Vagina (tissue), 2 donors: ENCODE data around the gene MRGPRF. TPM values are rescaled to one million over a fixed set of nuclear protein-coding genes. Genes with fewer than 3 reads are reported as not detected.

Experiments used
- DNase-seq, 2 donors: peaks; one replicate each; pipeline ENCODE4 v3.0.0-alpha.2; 2017; ENCODE audit errors: extremely low spot score in 2 of 2
- H3K27ac ChIP-seq: fragments of 200-600 bp; sonication (generic); one replicate; pipeline ENCODE4 v1.5.1; 2019
- H3K27me3 ChIP-seq: fragments of 200-600 bp; sonication (generic); one replicate; pipeline ENCODE4 v1.5.1; 2019
- H3K36me3 ChIP-seq, 2 donors: fragments of 200-600 bp; sonication (generic); one replicate each; pipeline ENCODE4 v1.5.1; 2017 to 2019
- H3K4me1 ChIP-seq: fragments of 200-600 bp; sonication (generic); one replicate; pipeline ENCODE4 v1.5.1; 2019
- H3K4me3 ChIP-seq, 2 donors: fragments of 200-600 bp; sonication (generic); 1 replicate in 1 of 2; 2 replicates in 1 of 2; pipeline ENCODE4 v1.5.1; 2016 to 2019
- H3K9me3 ChIP-seq: fragments of 200-600 bp; sonication (generic); one replicate; pipeline ENCODE4 v1.5.1; 2019
- POLR2A ChIP-seq, 2 donors: fragments of 450-650 bp; IDR thresholded peaks; one replicate each; pipeline ENCODE4 v1.6.1; 2017; ENCODE audit warnings: antibody characterized with exemption in 2 of 2, mild to moderate bottlenecking in 2 of 2, moderate library complexity in 2 of 2
- POLR2AphosphoS5 ChIP-seq, 2 donors: sonication (generic); formaldehyde crosslinking; IDR thresholded peaks; one replicate each; pipeline ENCODE4 v1.9.0; 2017; ENCODE audit warnings: antibody characterized with exemption in 2 of 2, mild to moderate bottlenecking in 2 of 2, low read depth in 1 of 2; ENCODE audit not compliant: insufficient read depth in 1 of 2
- intact Hi-C: fragments of 100-400 bp; cut with DNase I; formaldehyde crosslinking; loops from one replicate; pipeline ENCODE4 v1.15.1; 2023
- total RNA-seq: library from RNA; depleted of rRNA; stranded (reverse); fragments of >200 nt; gene quantifications from one replicate; pipeline ENCODE4 v1.2.3, GENCODE V29; 2016
- TF ChIP-seq, protein P1 (sequence below), 3 experiments: fragments of 450-650 bp in 2 of 3; fragments of 200-600 bp in 1 of 3; sonication (generic) in 1 of 3; IDR thresholded peaks; one replicate each; pipeline ENCODE4 v1.5.1; 2017 to 2019; ENCODE audit warnings: antibody characterized with exemption in 3 of 3, mild to moderate bottlenecking in 2 of 3, moderate library complexity in 2 of 3

The MRGPRF gene
- total RNA-seq, 1 donor from 2014 or later = 84.5 TPM

DNA sequence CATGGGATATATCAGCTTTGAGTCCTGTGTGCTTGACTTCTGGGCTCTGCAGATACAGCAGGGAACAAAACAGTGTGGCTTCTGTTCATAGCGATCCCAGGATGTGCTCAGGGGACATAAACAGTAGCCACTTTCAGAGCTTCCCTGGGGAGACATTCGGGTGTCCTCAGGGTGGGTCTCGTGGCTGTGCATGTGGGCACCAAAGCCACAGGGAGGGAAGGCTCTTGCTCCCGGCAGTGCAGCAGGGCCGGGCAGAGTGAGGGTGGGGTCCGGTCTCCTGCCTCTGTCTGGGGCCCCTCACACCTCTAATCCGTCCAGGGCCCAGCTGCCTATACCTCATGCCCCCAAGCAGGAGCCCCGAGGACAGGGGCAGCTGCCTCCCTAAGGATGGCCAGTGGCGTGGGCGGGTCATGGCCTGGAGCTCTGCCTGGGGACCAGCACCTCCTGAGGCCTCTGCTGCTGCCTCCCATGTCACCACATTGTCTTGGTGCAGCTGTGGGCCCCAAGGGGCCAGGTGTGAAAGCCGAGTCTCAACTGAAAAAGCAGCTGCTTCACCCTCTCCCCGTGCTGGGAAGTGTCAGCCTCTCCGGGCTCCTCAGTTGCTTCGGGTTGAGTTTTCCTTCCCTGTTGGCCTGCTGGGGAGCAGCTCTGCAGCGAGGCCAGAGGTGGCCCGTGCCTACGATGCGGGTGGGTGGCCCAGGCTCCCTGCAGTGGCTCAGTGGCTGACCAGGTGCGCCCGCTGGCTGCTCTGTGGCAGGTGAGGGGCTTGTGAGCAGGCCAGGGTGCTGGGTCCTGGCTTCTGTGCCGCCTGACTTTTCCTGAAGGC lies 39.5 kb upstream of the MRGPRF start:
- Histone ChIP-seq H3K36me3 (peaks cover 0 to 9% of the 10 kb centered on the region in 2 donors), H3K4me3 (peak overlapping the region in 1 of 2 donors; percentile 2), H3K27ac (peak overlapping the region; percentile 97), H3K27me3 (no peaks in the 10 kb centered on the region), H3K9me3 (no peaks in the 10 kb centered on the region), H3K4me1 (peaks cover 55% of the 10 kb centered on the region)
- no peak for DNase-seq
- TF ChIP-seq, protein P1, sequence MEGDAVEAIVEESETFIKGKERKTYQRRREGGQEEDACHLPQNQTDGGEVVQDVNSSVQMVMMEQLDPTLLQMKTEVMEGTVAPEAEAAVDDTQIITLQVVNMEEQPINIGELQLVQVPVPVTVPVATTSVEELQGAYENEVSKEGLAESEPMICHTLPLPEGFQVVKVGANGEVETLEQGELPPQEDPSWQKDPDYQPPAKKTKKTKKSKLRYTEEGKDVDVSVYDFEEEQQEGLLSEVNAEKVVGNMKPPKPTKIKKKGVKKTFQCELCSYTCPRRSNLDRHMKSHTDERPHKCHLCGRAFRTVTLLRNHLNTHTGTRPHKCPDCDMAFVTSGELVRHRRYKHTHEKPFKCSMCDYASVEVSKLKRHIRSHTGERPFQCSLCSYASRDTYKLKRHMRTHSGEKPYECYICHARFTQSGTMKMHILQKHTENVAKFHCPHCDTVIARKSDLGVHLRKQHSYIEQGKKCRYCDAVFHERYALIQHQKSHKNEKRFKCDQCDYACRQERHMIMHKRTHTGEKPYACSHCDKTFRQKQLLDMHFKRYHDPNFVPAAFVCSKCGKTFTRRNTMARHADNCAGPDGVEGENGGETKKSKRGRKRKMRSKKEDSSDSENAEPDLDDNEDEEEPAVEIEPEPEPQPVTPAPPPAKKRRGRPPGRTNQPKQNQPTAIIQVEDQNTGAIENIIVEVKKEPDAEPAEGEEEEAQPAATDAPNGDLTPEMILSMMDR (IDR thresholded peaks at IDR 0.05) = no peak
- TF ChIP-seq POLR2AphosphoS5 (IDR thresholded peaks at IDR 0.05; ENCODE audit: insufficient read depth in 1 of 2, low read depth in 1 of 2) (no peak), POLR2A (IDR thresholded peaks at IDR 0.05) (no peak)
- intact Hi-C loops = no loop called here

DNA sequence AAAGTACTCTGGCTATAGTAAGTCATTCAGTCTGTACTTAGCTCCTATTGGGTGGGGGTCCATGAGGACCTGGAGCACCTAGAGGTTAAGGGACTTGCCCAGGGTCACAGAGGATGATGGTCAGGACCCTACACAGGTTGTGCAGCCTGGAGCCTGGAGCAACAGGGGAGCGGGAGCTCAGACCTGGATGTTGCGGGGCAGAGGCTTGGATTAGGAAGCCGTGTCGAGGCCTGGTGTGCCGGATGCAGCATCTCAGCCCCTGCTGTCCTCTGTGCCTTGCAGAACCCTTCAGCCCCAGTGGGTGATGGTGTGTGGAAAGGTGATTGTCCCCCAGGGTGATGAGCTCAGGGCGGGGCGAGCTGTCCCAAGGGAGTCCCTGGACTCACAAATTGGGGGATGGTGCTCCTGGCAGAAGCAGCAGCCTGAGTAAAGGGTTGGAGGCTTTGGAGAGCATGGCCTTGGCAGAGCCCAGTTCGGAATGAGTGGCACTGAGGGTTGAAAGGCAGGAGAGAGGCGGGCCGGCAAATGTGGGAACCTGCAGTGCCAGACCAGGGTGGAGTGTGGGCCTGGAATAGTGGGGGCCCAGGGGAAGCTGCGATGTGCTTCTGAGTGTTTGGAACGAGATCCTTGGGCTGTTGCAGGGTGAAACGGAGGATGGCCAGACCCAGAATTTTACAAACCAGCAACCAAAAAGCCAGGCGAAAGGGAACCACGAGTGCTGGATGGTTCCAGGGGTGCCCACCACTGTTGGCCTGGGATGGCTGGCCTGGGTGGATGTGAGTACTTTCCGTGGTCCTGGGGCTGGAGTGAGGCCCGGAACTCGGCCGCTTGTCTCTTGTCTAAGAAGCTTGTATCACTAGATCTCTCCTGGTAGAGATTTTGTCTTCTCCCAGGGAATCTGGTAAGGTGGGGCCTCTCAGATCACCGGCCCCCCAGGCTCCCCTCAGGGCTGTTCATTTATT lies 38.6 kb upstream of the MRGPRF start:
- no peak for DNase-seq
- Histone ChIP-seq H3K4me3 (peak overlapping the region in 1 of 2 donors; percentile 2), H3K27me3 (no peaks in the 10 kb centered on the region), H3K4me1 (peaks cover 55% of the 10 kb centered on the region), H3K27ac (peak overlapping the region; percentile 97), H3K36me3 (peaks cover 0 to 5% of the 10 kb centered on the region in 2 donors), H3K9me3 (no peaks in the 10 kb centered on the region)
- no peak for TF ChIP-seq POLR2AphosphoS5 (IDR thresholded peaks at IDR 0.05; ENCODE audit: insufficient read depth in 1 of 2, low read depth in 1 of 2)
- TF ChIP-seq POLR2A (IDR thresholded peaks at IDR 0.05) = no peak
- TF ChIP-seq, protein P1 (IDR thresholded peaks at IDR 0.05) = no peak
- intact Hi-C loops = no loop called here

DNA sequence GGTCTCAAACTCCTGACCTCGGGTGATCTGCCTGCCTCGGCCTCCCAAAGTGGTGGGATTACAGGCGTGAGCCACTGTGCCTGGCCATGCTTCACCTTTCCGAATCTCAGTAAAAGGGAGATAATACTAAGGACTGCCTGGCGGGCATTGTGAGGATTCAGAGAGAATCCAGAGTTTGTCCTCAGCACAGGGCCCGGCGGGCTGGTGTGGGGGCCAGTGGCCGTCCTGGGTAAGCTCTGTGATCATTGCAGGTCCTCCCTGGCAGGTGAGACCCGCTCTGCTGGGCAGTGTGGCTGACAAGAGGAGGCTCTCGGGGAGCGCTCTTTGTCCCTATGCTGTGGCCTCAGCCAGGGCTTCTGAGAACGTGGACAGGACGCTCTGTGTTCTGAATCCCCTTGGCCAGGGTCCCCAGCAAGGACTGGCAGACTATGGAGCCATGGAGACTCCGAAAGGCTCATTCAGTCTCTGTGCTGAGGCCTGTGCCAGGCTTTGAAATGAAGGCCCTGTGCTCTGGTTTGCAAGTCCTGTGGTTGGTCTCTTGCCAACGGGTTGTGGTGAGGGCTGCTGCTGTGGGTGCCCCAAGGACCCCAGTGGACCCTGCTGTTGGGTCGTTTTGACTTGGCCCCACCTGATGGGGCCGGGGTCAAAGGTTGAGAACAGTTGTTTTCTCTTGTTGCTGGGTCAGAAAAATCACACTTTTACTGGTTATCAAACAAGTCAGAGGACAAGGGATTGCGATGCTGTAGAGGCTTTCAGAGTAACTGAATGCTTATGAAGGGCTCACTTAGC lies 37.7 kb upstream of the MRGPRF start:
- Histone ChIP-seq H3K9me3 (no peaks in the 10 kb centered on the region), H3K27me3 (no peaks in the 10 kb centered on the region), H3K4me3 (peak overlapping the region; percentile 4 to 96), H3K36me3 (peaks cover 0 to 5% of the 10 kb centered on the region in 2 donors), H3K27ac (peak overlapping the region; percentile 97), H3K4me1 (peaks cover 55% of the 10 kb centered on the region)
- no peak for DNase-seq
- intact Hi-C loops = no loop called here
- peak in 1 of 2 donors; percentile 2 for TF ChIP-seq POLR2AphosphoS5 (IDR thresholded peaks at IDR 0.05; ENCODE audit: insufficient read depth in 1 of 2, low read depth in 1 of 2)
- TF ChIP-seq, protein P1 (IDR thresholded peaks at IDR 0.05) = no peak

DNA sequence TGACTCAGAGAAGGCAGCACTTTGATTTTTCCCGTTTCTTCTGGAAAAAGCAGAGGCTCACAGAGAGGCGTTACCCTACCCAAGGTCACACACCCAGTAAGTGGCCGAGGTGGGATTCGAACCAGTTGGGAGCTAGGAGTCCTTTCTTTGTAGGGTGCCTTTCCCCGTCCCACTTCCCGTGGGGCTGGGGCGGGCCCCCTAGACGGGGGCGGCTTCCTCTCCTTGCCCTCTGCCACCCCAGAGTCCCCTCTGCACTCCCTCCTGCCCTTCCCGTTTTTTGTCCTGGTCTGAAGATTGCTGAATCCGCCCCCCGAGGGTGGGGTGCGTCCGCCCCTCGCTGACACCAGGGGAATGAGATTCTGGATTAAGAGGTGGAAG lies 36.4 kb upstream of the MRGPRF start:
- Histone ChIP-seq H3K36me3 (no peaks in the 10 kb centered on the region), H3K9me3 (no peaks in the 10 kb centered on the region), H3K27me3 (no peaks in the 10 kb centered on the region), H3K27ac (peak overlapping the region; percentile 97), H3K4me1 (peaks cover 64% of the 10 kb centered on the region), H3K4me3 (peak overlapping the region; percentile 96 to 98)
- TF ChIP-seq POLR2AphosphoS5 (IDR thresholded peaks at IDR 0.05; ENCODE audit: insufficient read depth in 1 of 2, low read depth in 1 of 2) = no peak
- intact Hi-C loops = loop anchor here (5.0 kb wide), 1 partner anchor 37 kb away; the partner anchor contains the start of gene MRGPRF
- no peak for DNase-seq
